IMR-90 (cell line): ENCODE results near the gene PRKCH. TPM values are rescaled to one million over a fixed set of nuclear protein-coding genes. Genes with fewer than 3 reads are reported as not detected.

ENCODE experiments used
- ATAC-seq: fragments of 200-7000 bp; cut with Tn5 transposase; 2 replicates; pipeline ENCODE4 v1.9.1; 2020; ENCODE audit warnings: low read depth, mild to moderate bottlenecking, moderate library complexity
- BruUV-seq: library from RNA; stranded (reverse); fragments of 400-500 nt; replicated peaks from 2 replicates; lab custom pipeline; 2021; lab: Mats Ljungman, UMichigan
- CTCF ChIA-PET: fragments of 300-600 bp; formaldehyde crosslinking; extraction: SDS; loops from one replicate; lab custom pipeline; 2021; ENCODE audit warnings: antibody characterized with exemption; lab: Yijun Ruan, JAX
- POLR2A ChIA-PET: fragments of 300-600 bp; sonication (Branson Sonifier 250); formaldehyde crosslinking; loops from one replicate; lab custom pipeline; 2022; ENCODE audit warnings: antibody characterized with exemption; ENCODE audit not compliant: unreplicated experiment; lab: Charles Lee
- DNase-seq: peaks from one replicate; pipeline ENCODE4 v3.0.0; 2013
- H2AFZ ChIP-seq: replicated peaks from 2 replicates; pipeline ENCODE3; 2013; ENCODE audit warnings: low read length, mild to moderate bottlenecking; ENCODE audit not compliant: poor library complexity
- H2AK5ac ChIP-seq: 2 replicates; pipeline ENCODE4 v1.6.1; 2013; ENCODE audit warnings: low read depth, low read length, inconsistent platforms
- H2AK9ac ChIP-seq: replicated peaks from 2 replicates; pipeline ENCODE3; 2013; ENCODE audit warnings: mild to moderate bottlenecking, low read depth, low read length, moderate library complexity; ENCODE audit not compliant: poor library complexity
- H2BK120ac ChIP-seq: 2 replicates; pipeline ENCODE4 v1.6.1; 2013; ENCODE audit warnings: low read depth, low read length, inconsistent platforms
- H2BK15ac ChIP-seq: 3 replicates; pipeline ENCODE4 v1.6.1; 2013; ENCODE audit warnings: low read depth, low read length, inconsistent platforms
- H2BK20ac ChIP-seq: 2 replicates; pipeline ENCODE4 v1.6.1; 2013; ENCODE audit warnings: low read depth, mild to moderate bottlenecking, inconsistent platforms, low read length, moderate library complexity
- H2BK5ac ChIP-seq: 2 replicates; pipeline ENCODE4 v1.6.1; 2013; ENCODE audit warnings: mild to moderate bottlenecking, low read depth, low read length, inconsistent platforms; ENCODE audit not compliant: poor library complexity, severe bottlenecking
- H3K14ac ChIP-seq: replicated peaks from 2 replicates; pipeline ENCODE4 v1.6.1; 2013; ENCODE audit warnings: low read depth, low read length, inconsistent platforms
- H3K18ac ChIP-seq: 2 replicates; pipeline ENCODE4 v1.6.1; 2013; ENCODE audit warnings: low read depth, low read length, control low read depth
- H3K23ac ChIP-seq: 2 replicates; pipeline ENCODE4 v1.6.1; 2013; ENCODE audit warnings: low read depth, low read length, inconsistent platforms
- H3K27ac ChIP-seq: 2 replicates; pipeline ENCODE4 v1.5.1; 2013; ENCODE audit warnings: mild to moderate bottlenecking, control low read depth, low read length; ENCODE audit not compliant: insufficient read depth
- H3K27me3 ChIP-seq: 2 replicates; pipeline ENCODE4 v1.6.1; 2013; ENCODE audit warnings: low read length; ENCODE audit not compliant: control insufficient read depth, insufficient read depth
- H3K36me3 ChIP-seq: 2 replicates; pipeline ENCODE4 v1.6.1; 2013; ENCODE audit warnings: low read length, mixed read lengths; ENCODE audit not compliant: control insufficient read depth, insufficient read depth
- H3K4ac ChIP-seq: 2 replicates; pipeline ENCODE4 v1.6.1; 2013; ENCODE audit warnings: low read depth, low read length, inconsistent platforms
- H3K4me1 ChIP-seq: 2 replicates; pipeline ENCODE4 v1.6.1; 2013; ENCODE audit warnings: low read length, mixed read lengths; ENCODE audit not compliant: control insufficient read depth, insufficient read depth
- H3K4me2 ChIP-seq: 2 replicates; pipeline ENCODE4 v1.6.1; 2013; ENCODE audit warnings: low read depth, mild to moderate bottlenecking, control low read depth, low read length, moderate library complexity
- H3K4me3 ChIP-seq: 2 replicates; pipeline ENCODE4 v1.5.1; 2013; ENCODE audit warnings: low read depth, mild to moderate bottlenecking, control low read depth, low read length, moderate library complexity; ENCODE audit not compliant: insufficient read depth
- H3K56ac ChIP-seq: 2 replicates; pipeline ENCODE4 v1.6.1; 2013; ENCODE audit warnings: low read length, inconsistent platforms; ENCODE audit not compliant: insufficient read depth; ENCODE audit errors: extremely low read depth
- H3K79me1 ChIP-seq, 2 experiments: 2 replicates each; pipeline ENCODE4 v1.6.1; 2013; ENCODE audit warnings: low read length in 2 of 2, inconsistent platforms in 1 of 2, low read depth in 1 of 2
- H3K9ac ChIP-seq: 2 replicates; pipeline ENCODE4 v1.6.1; 2013; ENCODE audit warnings: low read depth, low read length, control low read depth
- H3K9me1 ChIP-seq: 2 replicates; pipeline ENCODE4 v1.6.1; 2013; ENCODE audit warnings: low read length, inconsistent platforms; ENCODE audit not compliant: insufficient read depth
- H3K9me3 ChIP-seq: 2 replicates; pipeline ENCODE4 v1.6.1; 2013; ENCODE audit warnings: low read length; ENCODE audit not compliant: control insufficient read depth, insufficient read depth
- H4K20me1 ChIP-seq: 2 replicates; pipeline ENCODE4 v1.6.1; 2013; ENCODE audit warnings: low read length, inconsistent platforms; ENCODE audit not compliant: insufficient read depth
- H4K5ac ChIP-seq: 2 replicates; pipeline ENCODE4 v1.6.1; 2013; ENCODE audit warnings: mild to moderate bottlenecking, low read depth, low read length, control low read depth
- H4K8ac ChIP-seq, 2 experiments: 2 replicates each; pipeline ENCODE4 v1.6.1; 2013; ENCODE audit warnings: low read depth in 2 of 2, low read length in 2 of 2, control low read depth in 1 of 2, inconsistent platforms in 1 of 2
- H4K91ac ChIP-seq: 2 replicates; pipeline ENCODE4 v1.6.1; 2013; ENCODE audit warnings: low read depth, low read length, inconsistent platforms; ENCODE audit not compliant: insufficient read depth
- BHLHE40 ChIP-seq: fragments of 150-350 bp; IDR thresholded peaks from 2 replicates; pipeline ENCODE4 v1.6.1; 2016; ENCODE audit warnings: mild to moderate bottlenecking, low read depth, low read length
- CEBPB ChIP-seq: IDR thresholded peaks from 2 replicates; pipeline ENCODE4 v1.6.1; 2012; ENCODE audit warnings: low read depth, low read length, improper control_type of control experiment
- CHD1 ChIP-seq: IDR thresholded peaks from 2 replicates; pipeline ENCODE4 v1.6.1; 2012; ENCODE audit warnings: low read depth, low read length, improper control_type of control experiment
- MAFK ChIP-seq: IDR thresholded peaks from 2 replicates; pipeline ENCODE4 v1.6.1; 2012; ENCODE audit warnings: low read depth, low read length, improper control_type of control experiment
- MAZ ChIP-seq: IDR thresholded peaks from 2 replicates; pipeline ENCODE4 v1.6.1; 2012; ENCODE audit warnings: low read depth, mild to moderate bottlenecking, low read length, improper control_type of control experiment, moderate library complexity, borderline replicate concordance
- MXI1 ChIP-seq: IDR thresholded peaks from 2 replicates; pipeline ENCODE4 v1.6.1; 2012; ENCODE audit warnings: low read depth, mild to moderate bottlenecking, low read length, moderate library complexity, borderline replicate concordance
- POLR2A ChIP-seq: IDR thresholded peaks from 2 replicates; pipeline ENCODE4 v1.6.1; 2012; ENCODE audit warnings: mild to moderate bottlenecking, low read depth, low read length
- RAD21 ChIP-seq: IDR thresholded peaks from 2 replicates; pipeline ENCODE4 v1.6.1; 2012; ENCODE audit warnings: low read length, improper control_type of control experiment
- RCOR1 ChIP-seq: IDR thresholded peaks from 2 replicates; pipeline ENCODE4 v1.6.1; 2012; ENCODE audit warnings: mild to moderate bottlenecking, low read length, improper control_type of control experiment; ENCODE audit not compliant: insufficient replicate concordance
- RFX5 ChIP-seq: IDR thresholded peaks from 2 replicates; pipeline ENCODE4 v1.8.0; 2012; ENCODE audit warnings: low read depth, mild to moderate bottlenecking, low read length, moderate library complexity
- SMC3 ChIP-seq: fragments of 150-350 bp; IDR thresholded peaks from 2 replicates; pipeline ENCODE4 v1.6.1; 2016; ENCODE audit warnings: low read depth, mild to moderate bottlenecking, antibody characterized with exemption, low read length, moderate library complexity
- WGBS, 2 experiments: methylation state at CpG; one replicate each; pipeline versions ENCODE4 v1.1.5 to v1.1.7; 2013; ENCODE audit warnings: missing lambda C conversion rate in 2 of 2; ENCODE audit not compliant: insufficient read length in 1 of 2; ENCODE audit errors: extremely low coverage in 2 of 2; 5-methylcytosine and 5-hydroxymethylcytosine counted together
- dilution Hi-C: fragments of 300-500 bp; cut with HindIII; formaldehyde crosslinking; loops from one replicate; pipeline ENCODE4 v1.14.3; 2018; ENCODE audit warnings: low sequenced_read_pairs; ENCODE audit not compliant: unreplicated experiment
- in situ Hi-C: fragments of 300-500 bp; cut with MboI; formaldehyde crosslinking; loops from 3 replicates; pipeline ENCODE4 v1.14.3; 2019; ENCODE audit warnings: low sequenced_read_pairs, inconsistent platforms, mixed read lengths
- intact Hi-C: fragments of 100-400 bp; cut with micrococcal nuclease; formaldehyde crosslinking; loops from 2 replicates; pipeline ENCODE4 v1.10.0; 2022
- polyA plus RNA-seq, 3 experiments: library from polyadenylated mRNA; depleted of rRNA; stranded (reverse); fragments of >200 nt; gene quantifications; 2 replicates each; pipeline ENCODE4 v1.2.3, GENCODE V29; 2012; ENCODE audit warnings: low replicate concordance in 1 of 3
- total RNA-seq: library from RNA; depleted of rRNA; stranded (reverse); fragments of >200 nt; gene quantifications from 2 replicates; pipeline ENCODE4 v1.2.3, GENCODE V29; 2012

PRKCH gene
- total and polyA plus RNA-seq, 2 of the 4 experiments (the other 2 are of a cell fraction): 1.6 to 2.3 TPM

DNA sequence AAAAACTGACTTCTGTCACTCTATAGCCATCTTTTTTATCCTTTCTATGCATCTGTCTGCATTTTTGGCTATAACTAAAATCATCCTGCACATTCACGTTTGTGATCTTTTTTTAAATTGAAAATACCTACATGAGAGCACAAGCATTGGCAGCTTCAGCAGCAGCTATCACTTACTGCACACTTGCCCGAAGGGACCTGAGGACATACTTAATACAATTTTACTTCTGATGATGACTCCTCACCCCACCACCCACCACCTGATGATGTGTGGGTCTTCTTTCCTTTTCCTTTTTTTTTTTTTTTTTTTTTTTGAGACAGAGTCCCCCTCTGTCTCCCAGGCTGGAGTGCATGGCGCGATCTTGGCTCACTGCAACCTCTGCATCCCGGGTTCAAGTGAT lies 160.3 kb downstream of the PRKCH start:
- Histone ChIP-seq H2AK9ac (no peak overlapping the region), H3K4me1 (peaks cover 23% of the 10 kb centered on the region), H3K9ac (no peak overlapping the region), H2BK15ac (no peak overlapping the region), H2BK120ac (no peak overlapping the region), H3K79me1 (peaks cover 0 to 20% of the 10 kb centered on the region in 2 experiments; a peak in 3 of 4 replicates), H3K27ac (no peak overlapping the region), H3K4me2 (no peak overlapping the region), H3K9me1 (peaks cover 22% of the 10 kb centered on the region), H3K23ac (no peak overlapping the region), H3K27me3 (no peaks in the 10 kb centered on the region), H3K4ac (no peak overlapping the region), H4K5ac (no peak overlapping the region), H3K4me3 (no peak overlapping the region), H3K14ac (no peak overlapping the region), H2AK5ac (no peak overlapping the region), H4K20me1 (no peaks in the 10 kb centered on the region), H2BK5ac (no peak overlapping the region), H3K56ac (no peak overlapping the region), H4K91ac (no peak overlapping the region), H2BK20ac (no peak overlapping the region), H2AFZ (no peak overlapping the region), H3K18ac (no peak overlapping the region), H3K9me3 (no peaks in the 10 kb centered on the region), H3K36me3 (no peaks in the 10 kb centered on the region), H4K8ac (no peak overlapping the region)
- DNase-seq (no peak), ATAC-seq (no peak)
- BruUV-seq: no TSS peak
- in situ Hi-C loops (no loop called here), intact Hi-C loops (no loop called here), dilution Hi-C loops (no loop called here)
- ChIA-PET CTCF (no interaction called here), POLR2A (no interaction called here)
- 90% methylated on average over 4 of the region's 5 CpGs; no CpG with 5 or more reads in 1 of the 2 experiments for WGBS, 2 experiments
- TF ChIP-seq BHLHE40: no peak
- no peak for TF ChIP-seq MAFK
- no peak for TF ChIP-seq RAD21
- TF ChIP-seq POLR2A: no peak
- no peak for TF ChIP-seq SMC3
- TF ChIP-seq RFX5: no peak
- no peak for TF ChIP-seq CHD1
- no peak for TF ChIP-seq CEBPB
- no peak for TF ChIP-seq RCOR1
- TF ChIP-seq MAZ: no peak
- no peak for TF ChIP-seq MXI1
